Measurements from ENCODE around the gene PRAMEF15. TPM values are rescaled to one million over a fixed set of nuclear protein-coding genes. Genes with fewer than 3 reads are reported as not detected.

The PRAMEF15 gene
- total RNA-seq (ENCODE audit: low replicate concordance) = not detected in 2 replicates

GRCh38 chr1:13315281-13315680, at the start of gene PRAMEF15:
PRAMEF15 (plus strand) TSS chr1:13315581; CDS start chr1:13318408, 2,827 bp downstream.

GRCh38 chr1:13285037-13285436, 30.3 kb upstream of the PRAMEF15 start, which contains the start of gene PRAMEF8:
PRAMEF8 (minus strand) TSS chr1:13285137; CDS start chr1:13284091, 1,046 bp downstream.

GRCh38 chr1:13303239-13303638, 12.1 kb upstream of the PRAMEF15 start, which contains the start of gene PRAMEF33:
PRAMEF33 (plus strand) TSS chr1:13303539; CDS start chr1:13305955, 2,416 bp downstream.

GRCh38 chr1:13347034-13347433, 31.7 kb downstream of the PRAMEF15 start, which contains the start of gene PRAMEF14:
PRAMEF14 (minus strand) TSS chr1:13347134; CDS start chr1:13345314, 1,820 bp downstream.

Other genes starting within 250 kb of the PRAMEF15 start
- not detected in 2 replicates for gene PRAMEF25, start 244.8 kb upstream of the PRAMEF15 start, total RNA-seq (ENCODE audit: low replicate concordance)
- gene HNRNPCL2, start 198.7 kb upstream of the PRAMEF15 start, total RNA-seq (ENCODE audit: low replicate concordance) = not detected in 2 replicates
- gene PRAMEF26, start 159.6 kb upstream of the PRAMEF15 start, total RNA-seq (ENCODE audit: low replicate concordance) = not detected in 2 replicates
- gene HNRNPCL4, start 149.9 kb upstream of the PRAMEF15 start, total RNA-seq (ENCODE audit: low replicate concordance) = not detected in 2 replicates
- not detected in 2 replicates for gene PRAMEF9, start 143.7 kb upstream of the PRAMEF15 start, total RNA-seq (ENCODE audit: low replicate concordance)
- not detected in 2 replicates for gene PRAMEF13, start 114.2 kb upstream of the PRAMEF15 start, total RNA-seq (ENCODE audit: low replicate concordance)
- not detected in 2 replicates for gene PRAMEF18, start 89.4 kb upstream of the PRAMEF15 start, total RNA-seq (ENCODE audit: low replicate concordance)
- gene PRAMEF5, start 61.4 kb upstream of the PRAMEF15 start, total RNA-seq (ENCODE audit: low replicate concordance) = not detected in 2 replicates
- gene PRAMEF8, start 30.4 kb upstream of the PRAMEF15 start, total RNA-seq (ENCODE audit: low replicate concordance) = not detected in 2 replicates
- gene PRAMEF33, start 12.0 kb upstream of the PRAMEF15 start, total RNA-seq (ENCODE audit: low replicate concordance) = not detected in 2 replicates
- not detected in 2 replicates for gene PRAMEF14, start 31.6 kb downstream of the PRAMEF15 start, total RNA-seq (ENCODE audit: low replicate concordance)
- gene PRAMEF19, start 56.4 kb downstream of the PRAMEF15 start, total RNA-seq (ENCODE audit: low replicate concordance) = not detected in 2 replicates
- not detected in 2 replicates for gene PRAMEF17, start 74.1 kb downstream of the PRAMEF15 start, total RNA-seq (ENCODE audit: low replicate concordance)
- gene PRAMEF20, start 94.9 kb downstream of the PRAMEF15 start, total RNA-seq (ENCODE audit: low replicate concordance) = not detected in 2 replicates
- 0.12 and 0.38 TPM in 2 replicates for gene LRRC38, start 198.4 kb downstream of the PRAMEF15 start, total RNA-seq (ENCODE audit: low replicate concordance)

Measured in smooth muscle cell of the coronary artery (primary cell).